ENCODE data around the gene COPS2. TPM values are rescaled to one million over a fixed set of nuclear protein-coding genes. Genes with fewer than 3 reads are reported as not detected.
"Not testable (repeated sequence)": the region's sequence is repeated elsewhere in the genome, so short reads cannot be mapped to it uniquely, and the experiment has no call there.

The COPS2 gene
- total RNA-seq, 4 donors from 2014 or later, result 59.1 to 181 (median 102) TPM

DNA sequence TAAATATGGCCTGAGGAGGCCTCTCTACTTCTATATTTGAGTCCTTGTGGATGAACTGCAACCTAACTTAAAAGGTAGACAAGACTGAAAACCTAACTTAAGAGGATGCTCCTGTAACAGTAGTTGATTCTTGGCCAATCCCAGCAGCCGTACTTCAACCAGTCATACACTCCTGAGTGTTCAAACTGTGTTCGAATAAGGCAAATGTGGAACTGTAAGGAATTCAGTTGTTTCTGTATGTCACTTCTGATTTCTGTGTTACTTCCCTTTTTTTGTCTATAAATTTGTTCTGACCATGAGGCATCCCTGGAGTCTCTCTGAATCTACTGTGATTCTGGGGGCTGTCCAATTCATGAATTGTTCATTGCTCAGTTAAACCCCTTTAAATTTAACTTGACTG, 35.2 kb upstream of the COPS2 start:
- DNase-seq, result no peak
- H3K4me3 ChIP-seq, result no peak overlapping the region
- no peak overlapping the region for H3K27ac ChIP-seq
- TF ChIP-seq, protein P1, sequence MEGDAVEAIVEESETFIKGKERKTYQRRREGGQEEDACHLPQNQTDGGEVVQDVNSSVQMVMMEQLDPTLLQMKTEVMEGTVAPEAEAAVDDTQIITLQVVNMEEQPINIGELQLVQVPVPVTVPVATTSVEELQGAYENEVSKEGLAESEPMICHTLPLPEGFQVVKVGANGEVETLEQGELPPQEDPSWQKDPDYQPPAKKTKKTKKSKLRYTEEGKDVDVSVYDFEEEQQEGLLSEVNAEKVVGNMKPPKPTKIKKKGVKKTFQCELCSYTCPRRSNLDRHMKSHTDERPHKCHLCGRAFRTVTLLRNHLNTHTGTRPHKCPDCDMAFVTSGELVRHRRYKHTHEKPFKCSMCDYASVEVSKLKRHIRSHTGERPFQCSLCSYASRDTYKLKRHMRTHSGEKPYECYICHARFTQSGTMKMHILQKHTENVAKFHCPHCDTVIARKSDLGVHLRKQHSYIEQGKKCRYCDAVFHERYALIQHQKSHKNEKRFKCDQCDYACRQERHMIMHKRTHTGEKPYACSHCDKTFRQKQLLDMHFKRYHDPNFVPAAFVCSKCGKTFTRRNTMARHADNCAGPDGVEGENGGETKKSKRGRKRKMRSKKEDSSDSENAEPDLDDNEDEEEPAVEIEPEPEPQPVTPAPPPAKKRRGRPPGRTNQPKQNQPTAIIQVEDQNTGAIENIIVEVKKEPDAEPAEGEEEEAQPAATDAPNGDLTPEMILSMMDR (IDR thresholded peaks at IDR 0.05), result no peak
- TF ChIP-seq POLR2A (IDR thresholded peaks at IDR 0.05), result no peak
- intact Hi-C loops (cut with DNase I; ENCODE audit: low total_unique reads), result no loop called here
- H3K9me3 ChIP-seq, result no peaks in the 10 kb centered on the region
- no peaks in the 10 kb centered on the region for H3K36me3 ChIP-seq
- no peaks in the 10 kb centered on the region for H3K27me3 ChIP-seq
- H3K4me1 ChIP-seq, result no peaks in the 10 kb centered on the region

GRCh38 chr15:49189631-49190030, 34.2 kb upstream of the COPS2 start:
- TF ChIP-seq, protein P1 (IDR thresholded peaks at IDR 0.05), result no peak
- no peak for TF ChIP-seq POLR2A (IDR thresholded peaks at IDR 0.05)
- Histone ChIP-seq H3K27ac (no peak overlapping the region), H3K9me3 (no peaks in the 10 kb centered on the region), H3K4me3 (no peak overlapping the region), H3K36me3 (no peaks in the 10 kb centered on the region), H3K4me1 (no peaks in the 10 kb centered on the region), H3K27me3 (no peaks in the 10 kb centered on the region)
- DNase-seq, result no peak
- intact Hi-C loops (cut with DNase I; ENCODE audit: low total_unique reads), result no loop called here

- intact Hi-C loops (cut with DNase I; ENCODE audit: low total_unique reads), result no loop called here
- TF ChIP-seq, protein P1 (IDR thresholded peaks at IDR 0.05), result no peak
- TF ChIP-seq POLR2A (IDR thresholded peaks at IDR 0.05), result no peak
- Histone ChIP-seq H3K4me3 (no peak overlapping the region), H3K27me3 (no peaks in the 10 kb centered on the region), H3K4me1 (no peaks in the 10 kb centered on the region), H3K27ac (no peak overlapping the region), H3K36me3 (no peaks in the 10 kb centered on the region), H3K9me3 (no peaks in the 10 kb centered on the region)
- DNase-seq, result no peak
These were observed 33.5 kb upstream of the COPS2 start for GRCh38 chr15:49188933-49189332.

- Histone ChIP-seq H3K27ac (no peak overlapping the region), H3K9me3 (no peaks in the 10 kb centered on the region), H3K4me3 (no peak overlapping the region), H3K4me1 (no peaks in the 10 kb centered on the region), H3K36me3 (no peaks in the 10 kb centered on the region), H3K27me3 (no peaks in the 10 kb centered on the region)
- intact Hi-C loops (cut with DNase I; ENCODE audit: low total_unique reads), result no loop called here
- TF ChIP-seq, protein P1 (IDR thresholded peaks at IDR 0.05), result no peak
- TF ChIP-seq POLR2A (IDR thresholded peaks at IDR 0.05), result no peak
- DNase-seq, result no peak
These were observed 32.3 kb upstream of the COPS2 start for GRCh38 chr15:49187549-49188245.

DNA sequence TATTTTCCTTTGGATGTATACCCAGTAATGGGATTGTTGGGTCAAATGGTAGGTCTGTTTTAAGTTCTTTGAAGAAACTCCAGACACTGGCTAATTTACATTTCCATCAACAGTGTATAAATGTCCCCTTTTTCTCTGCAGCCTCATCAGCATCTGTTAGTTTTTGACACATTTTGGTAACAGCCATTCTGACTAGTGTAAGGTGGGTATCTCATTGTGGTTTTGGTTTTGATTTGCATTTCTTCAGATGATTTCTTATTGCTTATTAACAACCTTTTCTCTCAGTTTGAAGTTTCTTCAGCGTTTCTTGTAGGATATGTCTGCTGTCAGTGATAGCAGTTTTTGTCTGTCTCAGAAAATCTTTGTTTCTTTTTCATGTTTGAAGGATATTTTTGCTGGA, 30.1 kb upstream of the COPS2 start:
- no peak overlapping the region for H3K27ac ChIP-seq
- no peaks in the 10 kb centered on the region for H3K4me1 ChIP-seq
- H3K4me3 ChIP-seq, result no peak overlapping the region
- no peaks in the 10 kb centered on the region for H3K27me3 ChIP-seq
- no peak for DNase-seq
- intact Hi-C loops (cut with DNase I; ENCODE audit: low total_unique reads), result no loop called here
- H3K9me3 ChIP-seq, result no peaks in the 10 kb centered on the region
- no peak for TF ChIP-seq POLR2A (IDR thresholded peaks at IDR 0.05)
- TF ChIP-seq, protein P1 (IDR thresholded peaks at IDR 0.05), result no peak
- no peaks in the 10 kb centered on the region for H3K36me3 ChIP-seq

- not testable (repeated sequence) for H3K4me3 ChIP-seq
These were observed 28.3 kb upstream of the COPS2 start for GRCh38 chr15:49183741-49184140.

More at GRCh38 chr15:49183741-49184140, 28.3 kb upstream of the COPS2 start:
- H3K27me3 ChIP-seq; H3K9me3 ChIP-seq; H3K36me3 ChIP-seq; DNase-seq; H3K27ac ChIP-seq; intact Hi-C loops (cut with DNase I; ENCODE audit: low total_unique reads); H3K4me1 ChIP-seq: not testable (repeated sequence)
